Activated naive CD8-positive, alpha-beta T cell treated with anti-CD3 and anti-CD28 coated beads, Interleukin-2, amount 10 ng/mL, durations not matched to agents 7 days and 5 days (primary cell): ENCODE results near the gene TMEM254. TPM values are rescaled to one million over a fixed set of nuclear protein-coding genes. Genes with fewer than 3 reads are reported as not detected.
"Not testable (repeated sequence)": the region's sequence is repeated elsewhere in the genome, so short reads cannot be mapped to it uniquely, and the experiment has no call there.

Source experiments
- ATAC-seq: fragments of 150-1000 bp; cut with Tn5 transposase; one replicate; pipeline ENCODE4 v1.10.0; 2021; ENCODE audit warnings: low read depth, moderate library complexity
- POLR2A ChIA-PET: fragments of 350-600 bp; sonication (Branson Sonifier 250); formaldehyde crosslinking; loops from one replicate; lab custom pipeline; 2021; ENCODE audit warnings: antibody characterized with exemption; lab: Charles Lee
- DNase-seq: peaks from one replicate; pipeline ENCODE4 v3.0.0; 2021
- H3K27ac Mint-ChIP-seq: one replicate; pipeline ENCODE4 v1.8.0; 2022; ENCODE audit warnings: mild to moderate bottlenecking, mixed read lengths
- H3K27me3 Mint-ChIP-seq: one replicate; pipeline ENCODE4 v1.8.0; 2022; ENCODE audit warnings: mild to moderate bottlenecking, moderate library complexity, mixed read lengths
- H3K36me3 Mint-ChIP-seq: one replicate; pipeline ENCODE4 v1.8.0; 2021; ENCODE audit warnings: mild to moderate bottlenecking, mixed read lengths
- H3K4me1 Mint-ChIP-seq: one replicate; pipeline ENCODE4 v1.8.0; 2021; ENCODE audit warnings: mixed read lengths
- H3K4me3 Mint-ChIP-seq: one replicate; pipeline ENCODE4 v1.8.0; 2022; ENCODE audit warnings: mild to moderate bottlenecking, moderate library complexity, mixed read lengths
- H3K9me3 Mint-ChIP-seq: one replicate; pipeline ENCODE4 v1.8.0; 2021; ENCODE audit warnings: mixed read lengths
- total RNA-seq, 2 experiments: library from RNA; stranded (reverse); gene quantifications; one replicate each; pipeline ENCODE4 v1.2.3, GENCODE V29; 2021

TMEM254 gene
- total RNA-seq, 2 experiments from 2014 or later: 13.2 to 13.8 TPM

- POLR2A ChIA-PET: no interaction called here
- Mint-ChIP-seq H3K9me3 (no peaks in the 10 kb centered on the region), H3K36me3 (no peaks in the 10 kb centered on the region)
These were observed 11.7 kb downstream of the TMEM254 start for GRCh38 chr10:80090121-80090520.

DNA sequence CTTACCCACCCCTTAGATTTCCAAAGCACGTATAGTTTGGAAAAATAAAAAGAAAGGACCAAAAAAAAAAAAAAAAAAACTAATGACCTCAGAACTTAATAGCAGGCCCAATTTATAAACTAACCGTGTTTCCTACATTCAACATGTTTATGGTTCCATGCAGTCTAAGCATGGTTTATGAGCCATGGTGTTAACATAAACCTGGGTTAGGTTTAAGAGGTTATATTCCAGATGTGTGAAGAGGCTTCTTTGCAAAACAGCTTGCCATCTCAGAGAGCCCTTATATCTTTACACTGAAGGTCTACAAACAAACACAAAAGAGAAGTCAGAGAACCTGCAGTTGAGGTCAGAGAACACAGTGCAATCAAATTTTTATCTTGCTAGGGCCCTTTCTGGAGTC is 15.8 kb downstream of the TMEM254 start:
- Mint-ChIP-seq H3K27ac (no peak overlapping the region), H3K27me3 (peaks cover under 1% of the 10 kb centered on the region), H3K4me3 (no peak overlapping the region), H3K4me1 (no peaks in the 10 kb centered on the region), H3K36me3 (no peaks in the 10 kb centered on the region), H3K9me3 (no peaks in the 10 kb centered on the region)
- POLR2A ChIA-PET: no interaction called here
- no peak for ATAC-seq
- DNase-seq: no peak

More at GRCh38 chr10:80090121-80090520, 11.7 kb downstream of the TMEM254 start:
- no peaks in the 10 kb centered on the region for H3K4me1 Mint-ChIP-seq
- no peaks in the 10 kb centered on the region for H3K27me3 Mint-ChIP-seq
- DNase-seq: no peak
- no peak overlapping the region for H3K4me3 Mint-ChIP-seq
- H3K27ac Mint-ChIP-seq: no peak overlapping the region
- no peak for ATAC-seq

DNA sequence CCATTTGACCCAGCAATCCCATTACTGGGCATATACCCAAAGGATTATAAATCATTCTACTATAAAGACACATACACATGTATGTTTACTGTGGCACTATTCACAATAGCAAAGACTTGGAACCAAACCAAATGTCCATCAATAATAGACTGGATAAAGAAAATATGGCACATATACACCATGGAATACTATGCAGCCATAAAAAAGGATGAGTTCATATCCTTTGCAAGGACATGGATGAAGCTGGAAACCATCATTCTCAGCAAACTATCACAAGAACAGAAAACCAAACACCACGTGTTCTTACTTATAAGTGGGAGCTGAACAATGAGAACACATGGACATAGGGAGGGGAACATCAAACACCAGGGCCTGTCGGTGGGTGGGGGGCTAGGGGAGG is 19.8 kb downstream of the TMEM254 start:
- ATAC-seq, DNase-seq, POLR2A ChIA-PET, H3K27me3 Mint-ChIP-seq, H3K9me3 Mint-ChIP-seq, H3K36me3 Mint-ChIP-seq, H3K4me3 Mint-ChIP-seq, H3K27ac Mint-ChIP-seq, H3K4me1 Mint-ChIP-seq: not testable (repeated sequence)

GRCh38 chr10:80099295-80099694 is 20.8 kb downstream of the TMEM254 start:
- H3K27ac Mint-ChIP-seq, POLR2A ChIA-PET, ATAC-seq: not testable (repeated sequence)

DNA sequence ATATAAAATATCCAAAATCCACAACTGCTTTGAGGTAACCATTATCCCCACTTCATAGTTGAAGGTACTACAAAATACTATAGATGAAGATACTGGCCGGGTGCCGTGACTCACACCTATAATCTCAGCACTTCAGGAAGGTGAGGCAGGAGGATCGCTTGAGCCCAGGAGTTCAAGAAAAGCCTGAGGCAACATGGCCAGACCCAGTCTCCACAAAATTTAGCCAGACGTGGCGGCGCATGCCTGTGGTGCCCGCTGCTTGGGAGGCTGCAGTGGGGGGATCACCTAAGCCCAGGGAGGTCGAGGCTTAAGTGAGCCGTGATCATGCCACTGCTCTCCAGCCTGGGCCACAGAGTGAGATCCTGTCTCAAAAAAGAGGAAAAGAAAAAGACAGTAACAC is 21.7 kb downstream of the TMEM254 start:
- POLR2A ChIA-PET: no interaction called here
- Mint-ChIP-seq H3K4me3 (no peak overlapping the region), H3K27me3 (peaks cover 4% of the 10 kb centered on the region), H3K4me1 (no peaks in the 10 kb centered on the region), H3K27ac (no peak overlapping the region), H3K36me3 (no peaks in the 10 kb centered on the region), H3K9me3 (no peaks in the 10 kb centered on the region)
- ATAC-seq (no peak), DNase-seq (no peak)

More at GRCh38 chr10:80099295-80099694, 20.8 kb downstream of the TMEM254 start:
- not testable (repeated sequence) for DNase-seq, H3K4me1 Mint-ChIP-seq, H3K9me3 Mint-ChIP-seq, H3K27me3 Mint-ChIP-seq, H3K4me3 Mint-ChIP-seq, H3K36me3 Mint-ChIP-seq

DNA sequence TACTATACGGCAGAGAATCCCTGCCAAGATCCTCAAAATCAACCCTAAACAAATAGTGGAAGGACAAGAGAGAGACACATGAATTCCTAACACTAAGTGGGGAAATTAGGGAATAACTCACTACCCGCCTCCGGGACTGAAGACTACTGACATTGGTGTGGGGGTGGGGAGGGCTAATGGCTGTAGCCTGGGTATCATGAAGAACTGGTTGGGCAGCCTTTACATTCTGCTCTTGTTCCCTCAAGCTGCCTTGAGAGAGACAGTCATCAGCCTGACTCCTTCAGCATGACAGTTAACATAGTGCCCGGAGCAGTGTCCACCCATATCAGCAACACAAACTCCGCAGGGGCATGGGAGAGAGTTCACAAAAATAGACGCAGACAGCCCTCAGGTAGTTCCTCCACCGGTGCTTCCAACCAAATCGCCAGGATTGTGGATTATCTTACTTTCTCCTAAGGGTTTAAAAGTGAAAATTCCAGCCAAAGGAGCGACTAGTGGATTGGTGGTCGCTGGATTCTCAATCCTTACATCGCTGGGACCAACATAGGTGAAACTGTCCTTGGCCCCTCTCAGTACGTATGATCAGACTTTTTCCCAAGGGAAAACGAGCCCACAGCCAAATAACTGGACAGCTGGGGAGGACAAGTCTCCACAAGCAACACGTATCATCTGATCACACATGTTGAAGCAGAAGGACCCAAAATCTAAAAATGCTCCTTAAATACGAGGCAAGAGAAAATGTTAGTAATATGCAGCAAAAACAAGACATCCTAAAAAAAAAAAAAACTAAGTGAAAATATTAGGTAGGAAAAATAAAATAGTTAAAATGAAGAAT is 22.6 kb downstream of the TMEM254 start:
- ATAC-seq (no peak), DNase-seq (no peak)
- no peaks in the 10 kb centered on the region for H3K36me3 Mint-ChIP-seq
- H3K4me3 Mint-ChIP-seq: no peak overlapping the region
- no peaks in the 10 kb centered on the region for H3K9me3 Mint-ChIP-seq
- POLR2A ChIA-PET: no interaction called here
- H3K27ac Mint-ChIP-seq: no peak overlapping the region
- peaks cover 4% of the 10 kb centered on the region for H3K27me3 Mint-ChIP-seq
- H3K4me1 Mint-ChIP-seq: no peaks in the 10 kb centered on the region

DNA sequence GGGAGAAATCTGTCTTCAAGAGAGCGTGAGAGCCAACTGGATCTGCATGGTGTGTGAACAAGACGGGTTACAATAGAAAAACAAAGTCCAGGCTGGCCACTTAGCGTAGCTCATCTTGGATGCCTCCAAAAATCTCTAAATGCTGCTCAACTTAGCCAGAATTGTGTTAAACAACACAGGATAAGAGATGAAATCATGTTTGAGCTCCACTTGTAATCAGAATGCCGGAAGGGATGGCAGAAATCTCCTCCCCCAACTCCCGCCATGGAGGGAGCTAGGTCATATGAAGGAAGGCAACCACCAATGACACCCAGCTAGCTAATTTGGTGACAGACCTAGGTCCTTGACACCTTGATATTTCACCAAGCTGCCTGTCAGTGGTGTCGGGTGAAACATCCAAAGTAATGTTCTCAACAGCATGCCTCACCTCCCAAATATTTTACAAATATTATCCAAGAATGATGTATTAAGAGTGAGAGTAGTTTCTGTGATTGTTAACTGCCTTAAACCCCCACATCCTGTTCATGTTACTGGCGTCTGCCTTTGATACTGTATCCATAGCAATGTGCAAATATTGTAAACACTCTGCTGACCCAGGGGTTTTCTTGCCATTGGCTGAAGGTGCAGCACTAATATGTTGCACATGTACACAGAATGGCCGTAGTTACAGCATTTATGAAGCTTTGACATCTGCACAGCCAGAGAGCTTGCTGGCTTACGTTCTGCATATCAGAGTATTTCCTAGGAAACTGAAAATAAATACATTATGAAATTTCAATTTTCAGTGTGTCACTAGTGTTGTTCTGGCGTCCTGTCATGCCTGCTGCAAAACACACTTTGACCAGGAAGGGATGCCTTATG is 25.8 kb downstream of the TMEM254 start:
- no peaks in the 10 kb centered on the region for H3K4me1 Mint-ChIP-seq
- H3K4me3 Mint-ChIP-seq: no peak overlapping the region
- ATAC-seq: no peak
- POLR2A ChIA-PET: no interaction called here
- DNase-seq: no peak
- no peak overlapping the region for H3K27ac Mint-ChIP-seq
- H3K36me3 Mint-ChIP-seq: no peaks in the 10 kb centered on the region
- H3K27me3 Mint-ChIP-seq: peaks cover 2% of the 10 kb centered on the region
- H3K9me3 Mint-ChIP-seq: peaks cover 6% of the 10 kb centered on the region

GRCh38 chr10:80108576-80109239 is 30.2 kb downstream of the TMEM254 start:
- Mint-ChIP-seq H3K27me3 (peaks cover 3% of the 10 kb centered on the region), H3K4me1 (no peaks in the 10 kb centered on the region), H3K27ac (no peak overlapping the region), H3K4me3 (no peak overlapping the region), H3K9me3 (peaks cover 12% of the 10 kb centered on the region), H3K36me3 (no peaks in the 10 kb centered on the region)
- no peak for DNase-seq
- no peak for ATAC-seq
- POLR2A ChIA-PET: no interaction called here

GRCh38 chr10:80110986-80111385 is 32.5 kb downstream of the TMEM254 start:
- Mint-ChIP-seq H3K27me3 (peaks cover 3% of the 10 kb centered on the region), H3K27ac (no peak overlapping the region), H3K4me1 (no peaks in the 10 kb centered on the region), H3K36me3 (no peaks in the 10 kb centered on the region), H3K9me3 (peaks cover 12% of the 10 kb centered on the region), H3K4me3 (no peak overlapping the region)
- ATAC-seq (no peak), DNase-seq (no peak)
- POLR2A ChIA-PET: no interaction called here

- H3K4me1 Mint-ChIP-seq: no peaks in the 10 kb centered on the region
- H3K27me3 Mint-ChIP-seq: peaks cover 21% of the 10 kb centered on the region
- H3K27ac Mint-ChIP-seq: no peak overlapping the region
- POLR2A ChIA-PET: no interaction called here
- H3K36me3 Mint-ChIP-seq: no peaks in the 10 kb centered on the region
- no peak for DNase-seq
- no peaks in the 10 kb centered on the region for H3K9me3 Mint-ChIP-seq
- no peak for ATAC-seq
- no peak overlapping the region for H3K4me3 Mint-ChIP-seq
These were observed 40.2 kb downstream of the TMEM254 start for GRCh38 chr10:80118669-80119068.

DNA sequence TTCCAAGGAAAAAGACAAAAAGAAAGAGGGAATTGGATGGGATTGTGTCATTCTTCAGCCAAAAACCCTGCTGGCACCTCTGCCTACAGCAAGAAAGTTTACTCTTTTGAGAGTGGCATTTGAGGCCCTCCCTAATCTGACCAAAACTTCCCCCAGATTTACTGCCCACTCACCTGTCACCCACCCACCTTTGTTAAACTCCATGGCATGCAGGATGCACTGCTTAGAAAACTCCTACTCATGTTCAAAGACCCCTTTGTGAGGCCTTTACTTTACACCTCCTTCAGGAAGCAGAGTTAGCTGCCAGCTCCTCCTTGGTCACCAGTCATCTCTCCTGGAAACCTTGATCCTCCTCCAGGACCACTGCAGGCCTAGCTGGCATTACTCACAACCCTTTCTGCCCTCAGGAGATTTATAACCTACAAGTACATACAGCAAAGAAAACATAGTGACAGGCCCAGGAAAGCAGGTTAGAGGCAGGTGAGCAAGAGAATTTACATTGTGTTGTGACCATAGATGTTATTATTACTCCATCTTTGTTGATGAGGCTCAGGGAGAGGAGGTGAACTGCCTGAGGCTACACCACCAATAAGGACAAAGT is 43.7 kb downstream of the TMEM254 start:
- H3K9me3 Mint-ChIP-seq: no peaks in the 10 kb centered on the region
- H3K4me3 Mint-ChIP-seq: no peak overlapping the region
- DNase-seq (no peak), ATAC-seq (no peak)
- no peaks in the 10 kb centered on the region for H3K4me1 Mint-ChIP-seq
- H3K27ac Mint-ChIP-seq: no peak overlapping the region
- POLR2A ChIA-PET: no interaction called here
- H3K36me3 Mint-ChIP-seq: no peaks in the 10 kb centered on the region
- H3K27me3 Mint-ChIP-seq: peaks cover 24% of the 10 kb centered on the region

- peaks cover 26% of the 10 kb centered on the region for H3K27me3 Mint-ChIP-seq
- no peaks in the 10 kb centered on the region for H3K4me1 Mint-ChIP-seq
- no peak overlapping the region for H3K27ac Mint-ChIP-seq
- DNase-seq: no peak
- no peak overlapping the region for H3K4me3 Mint-ChIP-seq
- POLR2A ChIA-PET: no interaction called here
- H3K36me3 Mint-ChIP-seq: no peaks in the 10 kb centered on the region
- H3K9me3 Mint-ChIP-seq: no peaks in the 10 kb centered on the region
- no peak for ATAC-seq
These were observed 44.3 kb downstream of the TMEM254 start for GRCh38 chr10:80122746-80123145.

- POLR2A ChIA-PET: no interaction called here
- no peaks in the 10 kb centered on the region for H3K4me1 Mint-ChIP-seq
- no peak overlapping the region for H3K27ac Mint-ChIP-seq
- no peaks in the 10 kb centered on the region for H3K36me3 Mint-ChIP-seq
- no peak overlapping the region for H3K4me3 Mint-ChIP-seq
- H3K9me3 Mint-ChIP-seq: no peaks in the 10 kb centered on the region
- peaks cover 20% of the 10 kb centered on the region for H3K27me3 Mint-ChIP-seq
- no peak for ATAC-seq
- no peak for DNase-seq
These were observed 48.4 kb downstream of the TMEM254 start for GRCh38 chr10:80126876-80127275.
